Upper lobe of left lung (tissue), 4 donors: Measurements from ENCODE around the gene TMBIM4.

Experiments used
- CTCF ChIP-seq, 6 experiments: fragments of 450-650 bp in 4 of 6; fragments of 200-600 bp in 2 of 6; sonication (generic) in 2 of 6; IDR thresholded peaks; one replicate each; pipeline ENCODE4 v1.5.1; 2016 to 2019; ENCODE audit warnings: antibody characterized with exemption in 6 of 6
- POLR2AphosphoS5 ChIP-seq, 2 donors: sonication (generic); formaldehyde crosslinking; IDR thresholded peaks; one replicate each; pipeline ENCODE4 v1.5.1; 2017; ENCODE audit warnings: antibody characterized with exemption in 2 of 2

- TF ChIP-seq POLR2AphosphoS5 (IDR thresholded peaks at IDR 0.05), result peak; percentile 96 to 97
- peak; percentile 37 to 90 (median 76) for TF ChIP-seq CTCF (IDR thresholded peaks at IDR 0.05)
Observed at GRCh38 chr12:66169221-66170170, at the start of gene TMBIM4.
